NCI-H2196 (cell line): Measurements from ENCODE around the gene LRP2.
"Not testable (repeated sequence)": the region's sequence is repeated elsewhere in the genome, so short reads cannot be mapped to it uniquely, and the experiment has no call there.

Experiments
- DNase-seq: peaks from one replicate; lab custom pipeline; 2025; ENCODE audit not compliant: unreplicated experiment; lab: John Stamatoyannopoulos, UW

The LRP2 gene

DNA sequence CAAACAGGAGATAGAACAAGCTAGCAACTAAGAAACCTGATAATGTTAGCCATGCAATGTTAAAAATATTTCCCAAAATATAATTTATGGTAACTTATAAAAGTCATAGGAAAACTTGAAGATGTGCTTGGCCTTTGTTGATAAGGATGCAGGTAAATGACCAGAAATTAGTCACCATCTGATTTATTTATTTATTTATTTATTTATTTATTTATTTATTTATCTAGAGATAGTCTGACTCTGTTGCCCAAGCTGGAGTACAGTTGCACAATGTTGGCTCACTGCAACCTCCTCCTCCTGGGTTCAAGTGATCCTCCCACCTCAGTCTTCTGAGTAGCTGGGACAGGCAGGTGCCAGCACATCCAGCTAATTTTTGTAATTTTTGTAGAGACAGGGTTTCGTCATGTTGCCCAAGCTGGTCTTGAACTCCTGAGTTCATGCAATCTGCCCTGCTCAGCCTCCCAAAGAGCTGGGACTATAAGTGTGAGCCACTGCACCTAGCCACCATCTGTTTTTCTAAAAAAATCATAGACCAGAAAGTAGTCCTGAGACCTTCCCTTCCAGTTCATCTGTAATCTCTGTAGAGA lies 183.4 kb downstream of the LRP2 start:
- DNase-seq: no peak

DNA sequence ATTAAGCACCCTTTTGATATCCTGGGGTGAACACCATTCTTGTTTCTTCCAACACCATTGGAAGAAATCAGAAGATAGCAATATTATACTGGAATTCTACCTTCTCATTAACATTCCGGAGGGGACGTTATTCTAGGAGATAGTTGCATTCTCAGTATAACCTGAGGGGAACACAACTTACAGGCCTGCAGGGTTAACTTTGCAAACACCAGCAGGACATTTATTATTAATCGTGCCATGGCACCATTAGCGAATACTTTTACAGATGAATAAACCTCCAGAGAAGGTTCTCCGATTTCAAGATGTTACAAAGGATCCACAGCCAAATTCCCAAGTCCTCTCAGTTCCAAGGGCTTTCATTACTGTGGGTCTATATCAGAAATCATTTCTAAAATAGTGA lies 184.0 kb downstream of the LRP2 start:
- DNase-seq: no peak

DNA sequence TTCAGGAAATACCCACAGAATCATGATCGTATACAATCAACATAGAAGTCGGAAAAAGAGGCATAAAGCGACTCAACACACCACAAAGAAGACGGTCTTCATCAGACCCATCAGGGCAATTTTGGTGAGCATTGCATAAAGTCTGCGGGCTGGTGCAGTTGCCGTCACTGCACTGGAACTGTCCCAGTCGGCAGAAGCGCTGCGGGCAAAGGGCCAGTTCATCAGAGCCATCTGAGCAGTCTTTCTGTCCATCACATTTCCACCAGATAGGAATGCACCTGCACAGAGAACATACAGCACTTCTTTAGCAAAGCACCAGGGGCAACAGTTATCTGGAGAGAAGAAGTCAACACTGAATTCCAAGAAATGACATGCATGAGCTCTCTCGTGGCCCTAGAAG lies 187.2 kb downstream of the LRP2 start:
- DNase-seq: no peak

DNA sequence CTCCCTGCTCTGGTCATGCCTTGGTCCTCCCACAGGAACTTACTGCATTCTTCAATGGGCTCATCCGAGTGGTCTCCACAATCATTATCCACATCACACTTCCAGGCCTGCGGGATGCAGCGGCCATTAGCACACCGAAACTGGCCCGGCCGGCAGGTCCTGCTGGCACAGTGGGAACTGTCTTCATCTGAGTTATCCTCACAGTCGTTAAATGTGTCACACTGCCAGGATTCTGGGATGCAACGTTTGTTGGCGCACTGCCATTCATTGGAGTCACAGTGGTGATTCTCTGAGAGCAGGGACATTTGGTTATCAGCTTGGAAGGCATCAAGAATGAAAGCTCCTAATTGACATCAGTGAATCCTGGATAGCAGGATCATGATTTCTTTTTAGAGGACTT lies 188.5 kb downstream of the LRP2 start:
- DNase-seq: no peak

DNA sequence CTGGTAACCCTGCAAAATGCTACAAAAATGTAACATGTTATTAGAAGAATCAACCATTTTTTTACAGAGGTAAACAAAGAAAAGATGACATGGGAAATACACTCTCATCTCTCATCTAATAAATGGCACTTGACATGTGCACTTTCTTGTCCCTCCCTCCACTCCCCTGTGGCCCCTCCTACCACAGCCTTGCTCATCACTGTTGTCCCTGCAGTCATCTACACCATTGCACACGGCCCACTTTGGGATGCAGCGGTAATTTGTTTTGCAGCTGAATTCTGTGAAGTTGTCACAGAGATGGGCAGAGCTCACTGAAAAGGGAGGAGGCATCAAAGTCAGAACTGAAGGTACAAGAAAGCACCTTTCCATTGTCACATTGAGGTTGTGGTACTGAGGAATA lies 189.4 kb downstream of the LRP2 start:
- DNase-seq: no peak

DNA sequence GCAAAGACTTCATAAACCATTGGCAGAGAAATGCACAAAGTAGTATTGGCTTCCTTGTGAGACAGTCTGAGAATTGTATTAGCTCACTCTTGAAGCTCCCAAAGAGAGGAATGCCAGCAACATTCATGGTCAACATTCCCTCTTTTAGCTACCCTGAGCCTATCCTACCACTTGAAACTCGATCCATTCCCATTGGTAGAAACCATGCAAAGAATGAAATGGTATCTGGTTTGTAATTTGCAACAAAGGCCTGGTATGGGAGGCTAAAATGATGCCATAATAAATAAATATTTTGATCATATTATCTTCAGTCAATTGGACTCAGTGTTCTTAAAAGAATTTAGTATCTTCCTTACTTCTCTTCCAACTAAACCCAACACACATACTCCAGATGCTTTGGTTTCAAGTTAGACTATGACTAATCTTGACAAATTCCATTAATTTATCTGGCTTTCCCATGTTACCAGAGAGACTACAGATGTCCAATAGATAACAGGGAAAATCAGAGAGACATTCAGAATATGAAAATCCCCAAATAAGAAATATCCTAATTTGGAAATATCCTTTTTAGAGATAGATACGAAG lies 190.1 kb downstream of the LRP2 start:
- DNase-seq: no peak

DNA sequence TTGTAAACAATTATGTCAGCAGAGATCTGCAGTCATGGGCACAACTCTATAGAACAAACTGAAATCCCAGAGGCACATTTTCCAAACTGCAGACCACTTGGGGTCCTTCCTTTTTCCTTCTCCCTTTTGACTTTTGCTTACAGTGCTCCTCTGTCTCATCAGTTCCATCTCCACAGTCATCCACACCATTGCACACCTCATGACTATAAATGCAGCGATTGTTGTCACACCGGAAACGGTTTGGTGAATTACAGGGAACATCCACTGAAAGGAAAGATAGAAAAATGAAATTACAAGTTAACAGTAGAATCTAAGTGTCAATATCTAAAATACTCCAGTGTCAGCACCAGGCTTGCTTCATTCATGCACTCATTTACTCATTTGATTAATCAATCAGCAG lies 196.5 kb downstream of the LRP2 start:
- DNase-seq: no peak

DNA sequence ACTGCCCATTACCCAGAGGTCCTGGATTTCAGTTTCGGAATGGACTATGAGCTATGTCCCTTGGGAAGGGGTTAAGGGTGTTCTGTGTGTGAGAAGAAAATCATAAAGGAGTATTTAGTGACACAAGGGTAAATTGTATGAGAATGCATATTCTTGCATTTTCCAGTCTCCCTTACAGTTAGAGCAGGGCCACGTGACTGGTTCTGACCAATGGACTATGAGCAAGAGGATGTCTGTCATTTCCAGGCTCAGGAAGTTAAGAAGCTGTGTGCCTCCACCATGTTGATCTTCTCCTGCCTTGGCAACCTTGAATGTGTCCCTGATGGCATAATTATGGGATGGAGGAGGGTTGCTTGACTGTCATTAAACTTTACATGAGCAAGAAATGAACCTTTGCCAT lies 198.0 kb downstream of the LRP2 start:
- no peak for DNase-seq

DNA sequence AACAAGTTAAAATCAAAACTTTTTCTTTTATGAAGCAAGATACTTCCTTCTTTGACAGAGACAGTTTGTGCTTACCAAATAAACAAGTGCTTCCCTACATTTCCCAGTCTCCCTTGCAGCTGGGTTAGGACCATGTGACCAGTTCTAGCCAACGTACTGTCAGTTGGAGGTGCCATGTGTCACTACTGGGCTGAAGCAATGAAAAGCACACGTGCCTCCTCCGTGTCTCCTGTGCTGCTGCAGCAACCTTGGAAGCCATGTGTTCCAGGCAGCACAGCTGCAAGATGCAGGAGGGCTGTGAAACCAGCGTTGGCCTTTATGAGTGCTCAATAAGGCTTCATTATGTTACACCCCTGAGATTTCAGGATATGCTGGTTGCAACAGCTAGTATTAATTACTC lies 199.7 kb downstream of the LRP2 start:
- no peak for DNase-seq

DNA sequence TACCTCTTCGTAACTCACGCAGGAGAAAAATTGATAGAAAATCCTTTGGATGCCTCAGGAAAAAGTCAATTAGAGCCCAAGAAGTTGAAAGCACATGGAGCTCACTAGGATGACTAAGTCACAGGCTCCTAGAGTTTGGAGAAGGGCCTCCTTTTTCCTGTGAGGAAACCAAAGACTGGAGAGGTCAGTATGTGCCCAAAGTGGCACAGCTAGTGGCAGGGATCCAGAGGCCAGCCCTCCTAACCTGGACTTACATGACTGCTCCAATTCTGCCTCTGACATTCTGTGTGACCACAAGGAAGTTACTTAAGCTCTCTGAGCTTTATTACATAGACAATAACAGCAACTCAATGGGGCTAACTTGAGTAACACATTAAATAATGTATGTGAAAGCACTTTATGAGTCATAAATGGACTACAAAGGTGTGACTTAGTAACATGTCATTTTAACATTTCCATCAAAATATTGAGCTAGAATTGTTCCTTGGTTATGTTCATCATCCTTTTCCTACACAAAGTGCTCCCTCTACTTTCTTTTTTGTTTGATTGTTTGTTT lies 201.3 kb downstream of the LRP2 start:
- DNase-seq: no peak

DNA sequence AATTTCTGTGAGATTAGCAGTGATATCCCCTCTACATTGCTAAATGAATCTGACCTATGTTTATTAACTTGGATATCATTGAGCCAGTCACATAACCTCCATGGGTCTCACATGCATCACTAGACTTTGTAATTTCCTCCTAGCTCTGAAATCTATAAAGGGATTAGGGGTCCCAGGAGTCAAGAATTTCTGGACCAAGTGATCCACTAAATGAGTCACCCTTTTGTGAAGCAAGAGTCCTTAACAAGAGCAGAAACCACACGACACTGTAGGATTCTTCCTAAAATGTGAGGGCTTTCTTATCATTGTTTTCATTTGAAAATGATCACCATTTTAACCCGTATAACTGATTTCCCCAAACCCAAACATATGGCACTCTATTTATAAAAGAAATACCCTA lies 202.6 kb downstream of the LRP2 start:
- no peak for DNase-seq

DNA sequence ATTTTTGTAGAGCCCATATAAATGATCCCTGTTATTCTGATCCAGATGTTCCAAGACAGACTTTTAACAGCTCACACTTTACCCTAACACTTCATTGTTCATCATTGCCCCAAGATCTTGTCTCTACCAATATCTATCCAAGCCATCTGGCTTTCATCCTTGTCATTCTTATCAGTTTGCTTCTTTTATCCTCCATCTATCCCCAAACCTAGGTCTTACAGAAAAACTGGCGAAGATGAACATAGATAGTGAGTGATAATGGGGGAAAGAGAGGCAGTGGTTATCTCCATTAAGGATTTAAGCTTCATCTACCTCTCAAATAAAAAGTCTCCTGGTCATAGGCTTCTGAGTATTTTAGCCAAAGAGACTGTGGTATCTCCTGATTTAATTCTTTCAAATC lies 203.5 kb downstream of the LRP2 start:
- DNase-seq: no peak

DNA sequence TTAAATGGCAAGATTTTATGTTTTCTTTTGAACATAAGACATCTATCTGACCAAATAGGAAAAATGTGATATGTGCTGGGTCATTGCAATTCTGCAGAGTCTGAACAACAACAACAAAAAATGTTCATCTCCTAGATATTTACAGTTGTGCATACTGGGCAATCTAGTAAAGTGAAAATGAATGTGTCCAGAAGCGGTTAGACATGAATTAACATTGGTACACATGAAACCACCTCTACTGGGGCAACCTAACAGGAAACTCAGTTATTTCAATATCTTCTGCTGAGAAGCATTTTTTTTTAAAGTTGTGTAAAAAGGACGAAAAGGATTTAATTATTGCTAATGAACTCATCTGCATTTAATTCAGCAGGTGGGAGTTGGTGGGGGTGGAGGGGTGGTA lies 216.1 kb downstream of the LRP2 start:
- DNase-seq: no peak

DNA sequence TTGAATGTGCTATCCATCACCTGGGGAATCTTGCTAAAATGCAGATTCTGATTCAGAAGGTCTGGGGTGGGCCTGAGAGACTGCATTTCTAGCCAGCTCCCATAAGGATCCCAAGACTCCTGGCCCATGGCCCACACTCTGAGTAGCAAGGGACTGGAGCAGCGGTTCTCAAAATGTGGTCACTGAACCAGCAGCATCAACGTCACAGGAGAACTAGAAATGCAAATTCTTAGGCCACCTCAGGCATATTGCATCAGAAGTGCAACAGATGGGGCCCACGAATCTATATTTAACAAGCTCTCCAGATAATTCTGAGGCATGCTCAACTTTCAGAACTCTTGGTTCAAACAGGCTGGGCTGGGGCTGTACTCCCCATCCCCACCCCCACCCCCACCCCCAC lies 218.3 kb downstream of the LRP2 start:
- DNase-seq: no peak

DNA sequence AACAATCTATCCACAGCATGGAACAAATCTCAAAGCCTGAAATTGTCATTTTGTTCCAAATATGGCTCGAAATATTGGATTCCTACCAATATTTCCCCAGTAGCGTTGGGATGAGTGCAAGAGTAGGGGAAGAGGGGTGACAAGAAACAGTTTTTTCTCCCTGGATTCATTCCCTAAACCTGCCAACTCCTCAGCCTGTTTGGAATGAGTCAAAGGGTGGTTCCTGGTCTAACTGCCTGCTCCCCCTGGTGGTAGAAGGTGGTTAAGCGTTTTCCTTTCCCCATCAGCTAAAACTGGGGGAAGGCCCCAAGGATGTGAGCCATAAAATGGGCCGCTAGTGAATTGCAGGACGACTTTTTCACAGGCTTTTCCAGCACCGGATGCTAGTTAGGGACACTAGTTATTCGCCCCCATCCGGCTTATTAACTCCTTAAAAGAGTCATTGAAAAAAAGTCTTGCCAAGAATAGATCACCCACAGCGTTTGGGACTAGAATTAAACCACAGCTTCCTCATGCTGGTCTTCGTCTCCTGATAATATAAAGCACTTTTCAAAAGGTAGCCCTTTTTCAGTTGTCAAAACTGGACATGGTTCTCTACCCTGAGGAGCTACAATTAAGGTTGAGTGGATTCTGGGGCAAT lies 220.5 kb downstream of the LRP2 start:
- DNase-seq: peak; percentile 46

DNA sequence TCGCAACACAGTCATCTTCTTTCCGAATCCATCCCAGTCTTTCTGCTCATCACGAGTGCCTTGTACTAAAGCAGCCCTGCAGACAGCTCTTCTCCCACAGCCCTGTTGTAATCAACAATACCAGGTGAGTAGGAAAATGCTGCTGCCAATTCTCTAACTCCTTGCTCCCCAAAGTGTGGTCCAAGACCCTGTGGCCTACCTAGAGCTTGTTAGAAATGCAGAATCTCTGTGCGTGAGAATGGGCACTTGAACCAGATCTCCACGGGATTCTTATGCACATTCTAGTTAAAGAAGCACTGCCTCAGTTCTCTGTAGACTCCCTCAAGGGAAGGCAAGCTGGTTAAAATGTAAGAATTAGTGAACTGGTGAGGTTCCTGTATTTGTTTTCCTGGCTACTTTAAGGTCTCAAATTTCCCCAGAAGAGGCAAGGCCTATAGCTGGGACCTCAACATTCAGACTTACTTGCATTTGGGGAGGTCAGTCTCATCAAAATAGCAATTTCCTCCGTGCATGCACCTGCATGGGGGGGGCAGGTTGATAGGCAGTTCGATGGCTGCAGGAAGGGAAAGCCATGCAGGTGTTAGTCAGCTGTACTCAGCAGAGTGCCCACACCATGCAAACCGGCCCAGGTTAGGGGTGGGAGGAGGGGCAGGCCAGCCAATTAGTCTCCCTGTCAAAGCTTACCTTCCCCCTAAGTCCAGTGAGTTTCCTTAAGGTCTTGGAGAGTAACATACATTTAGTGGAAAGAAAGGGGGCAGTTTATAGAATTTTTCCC lies 222.2 kb downstream of the LRP2 start:
- DNase-seq: no peak

DNA sequence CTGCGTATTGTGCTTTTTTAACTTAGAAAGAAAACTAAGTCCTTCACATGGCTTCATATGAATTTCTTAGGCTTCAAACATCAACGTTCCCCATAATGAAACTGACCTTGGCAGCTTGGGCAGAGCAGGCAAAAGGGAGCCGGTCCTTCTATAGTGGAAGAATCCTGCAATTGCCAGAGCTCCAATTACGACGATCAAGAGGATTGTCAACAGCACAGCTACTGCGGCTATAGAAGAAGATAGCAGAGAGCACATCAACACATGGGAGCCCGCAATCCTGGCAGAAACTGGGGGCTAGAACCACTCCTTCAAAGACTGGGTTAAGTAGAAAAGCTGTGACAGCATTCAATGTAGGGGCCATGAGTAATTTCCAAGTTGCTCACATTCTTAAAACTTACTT lies 223.2 kb downstream of the LRP2 start:
- DNase-seq: no peak

DNA sequence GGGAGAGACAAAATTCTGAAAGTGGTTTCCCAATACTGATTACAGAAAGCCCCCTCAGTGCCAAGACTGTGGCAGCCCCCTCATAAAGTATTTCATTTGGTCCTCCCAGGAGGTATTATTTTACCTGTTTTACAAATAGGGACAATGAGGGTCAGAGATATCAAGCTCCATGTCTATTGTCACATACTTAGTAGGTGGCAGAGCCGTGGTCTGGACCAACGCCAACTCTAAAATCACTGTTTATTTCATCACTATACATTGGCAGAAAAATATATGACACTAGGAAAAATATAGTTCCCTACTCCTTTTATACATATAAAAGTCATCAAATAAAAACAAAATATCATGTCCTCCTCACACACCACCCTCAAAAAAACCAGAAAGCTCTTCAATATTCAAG lies 224.4 kb downstream of the LRP2 start:
- no peak for DNase-seq

DNA sequence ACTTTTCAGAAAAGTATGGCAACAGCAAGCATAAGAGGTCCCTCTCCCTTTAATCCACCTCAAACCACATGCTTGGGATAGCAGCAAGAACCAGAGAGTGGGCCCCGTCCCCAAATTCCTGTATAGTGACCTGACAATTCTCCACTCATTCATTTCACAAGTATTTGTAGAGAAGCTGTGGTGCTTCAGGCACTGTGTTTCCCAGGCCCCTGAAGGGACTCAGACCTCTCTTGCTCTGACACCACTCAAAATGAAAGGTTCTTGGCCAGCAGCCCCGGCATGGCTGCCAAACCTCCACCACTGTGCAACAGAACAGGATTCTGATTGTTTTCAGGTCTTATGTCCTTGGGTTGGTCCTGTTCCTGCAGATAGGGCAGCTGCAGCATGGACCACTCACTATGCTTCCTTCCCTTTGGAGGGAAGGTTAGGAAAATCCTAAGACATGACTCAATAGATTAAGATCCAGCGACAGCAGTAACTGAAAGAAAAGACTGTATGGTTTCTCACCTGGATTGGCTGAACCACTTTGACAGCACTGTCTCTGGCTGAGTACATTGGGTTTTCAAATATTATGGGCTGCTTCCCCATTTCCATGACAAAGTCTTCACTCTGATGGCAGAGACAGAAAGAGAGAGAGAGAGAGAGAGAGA lies 225.3 kb downstream of the LRP2 start:
- no peak for DNase-seq

DNA sequence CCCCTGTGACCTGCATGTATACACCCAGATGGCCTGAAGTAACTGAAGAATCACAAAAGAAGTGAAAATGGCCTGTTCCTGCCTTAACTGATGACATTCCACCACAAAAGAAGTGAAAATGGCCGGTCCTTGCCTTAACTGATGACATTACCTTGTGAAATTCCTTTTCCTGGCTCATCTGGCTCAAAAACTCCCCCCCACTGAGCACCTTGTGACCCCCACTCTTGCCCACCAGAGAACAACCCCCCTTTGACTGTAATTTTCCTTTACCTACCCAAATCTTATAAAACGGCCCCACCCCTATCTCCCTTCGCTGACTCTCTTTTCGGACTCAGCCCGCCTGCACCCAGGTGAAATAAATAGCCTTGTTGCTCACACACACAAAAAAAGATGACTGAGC lies 225.9 kb downstream of the LRP2 start:
- not testable (repeated sequence) for DNase-seq

DNA sequence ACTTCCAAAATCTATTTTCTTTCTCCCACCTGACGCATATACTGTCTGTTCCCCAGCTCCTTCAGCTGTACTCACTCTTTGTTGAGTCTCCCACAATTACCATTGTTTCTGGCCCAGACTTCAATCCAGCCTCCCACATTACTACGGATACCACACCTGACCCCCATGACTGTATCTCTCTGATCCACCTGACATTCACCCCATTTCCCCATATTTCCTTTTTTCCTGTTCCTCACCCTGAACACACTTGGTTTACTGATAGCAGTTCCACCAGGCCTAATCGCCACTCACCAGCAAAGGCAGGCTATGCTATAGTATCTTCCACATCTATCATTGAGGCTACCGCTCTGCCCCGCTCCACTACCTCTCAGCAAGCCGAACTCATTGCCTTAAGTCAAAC lies 228.1 kb downstream of the LRP2 start:
- not testable (repeated sequence) for DNase-seq
